HEK293 (cell line): ENCODE results near the gene C11orf98.

Source experiments
- ATF2 ChIP-seq: fragments of 450-650 bp; formaldehyde crosslinking; IDR thresholded peaks from 2 replicates; pipeline ENCODE4 v1.5.1; 2016; ENCODE audit warnings: missing biosample characterization, missing genetic modification characterization, low read depth
- GLIS2 ChIP-seq: fragments of 450-650 bp; formaldehyde crosslinking; IDR thresholded peaks from 2 replicates; pipeline ENCODE4 v1.5.1; 2016; ENCODE audit warnings: missing biosample characterization, missing genetic modification characterization
- KLF16 ChIP-seq: fragments of 450-650 bp; formaldehyde crosslinking; IDR thresholded peaks from 2 replicates; pipeline ENCODE4 v1.5.1; 2017; ENCODE audit warnings: missing biosample characterization, missing genetic modification characterization
- KLF9 ChIP-seq: fragments of 450-650 bp; formaldehyde crosslinking; IDR thresholded peaks from 2 replicates; pipeline ENCODE4 v1.5.1; 2016; ENCODE audit warnings: missing biosample characterization, missing genetic modification characterization, low read depth
- MYNN ChIP-seq: fragments of 450-650 bp; formaldehyde crosslinking; IDR thresholded peaks from 2 replicates; pipeline ENCODE4 v1.5.1; 2016; ENCODE audit warnings: missing biosample characterization, missing genetic modification characterization, borderline replicate concordance
- SP2 ChIP-seq: fragments of 450-650 bp; formaldehyde crosslinking; IDR thresholded peaks from 2 replicates; pipeline ENCODE4 v1.5.1; 2016; ENCODE audit warnings: missing biosample characterization, missing genetic modification characterization
- ZNF114 ChIP-seq: fragments of 450-650 bp; formaldehyde crosslinking; IDR thresholded peaks from 2 replicates; pipeline ENCODE4 v1.5.0; 2017; ENCODE audit warnings: missing biosample characterization, missing genetic modification characterization
- ZNF146 ChIP-seq: fragments of 450-650 bp; formaldehyde crosslinking; IDR thresholded peaks from 2 replicates; pipeline ENCODE4 v1.5.1; 2016; ENCODE audit warnings: missing biosample characterization, missing genetic modification characterization
- ZNF274 ChIP-seq, 2 experiments: fragments of 200-500 bp in 1 of 2; fragments of 450-650 bp in 1 of 2; sonication (Bioruptor generic) in 1 of 2; formaldehyde crosslinking in 1 of 2; IDR thresholded peaks; 2 replicates each; pipeline versions ENCODE4 v1.5.1 to v1.6.1; 2014 to 2016; ENCODE audit warnings: borderline replicate concordance in 1 of 2, inconsistent platforms in 1 of 2, low read length in 1 of 2, missing biosample characterization in 1 of 2, missing genetic modification characterization in 1 of 2
- ZNF549 ChIP-seq: fragments of 450-650 bp; IDR thresholded peaks from 2 replicates; pipeline ENCODE4 v1.5.1; 2018; ENCODE audit warnings: missing biosample characterization, missing genetic modification characterization, mild to moderate bottlenecking, inconsistent platforms, moderate library complexity
- TF ChIP-seq, protein P1 (sequence below): fragments of 450-650 bp; formaldehyde crosslinking; IDR thresholded peaks from 2 replicates; pipeline ENCODE4 v1.5.1; 2016; ENCODE audit warnings: missing biosample characterization, missing genetic modification characterization
- TF ChIP-seq, protein P2 (sequence below): fragments of 450-650 bp; formaldehyde crosslinking; IDR thresholded peaks from 2 replicates; pipeline ENCODE4 v1.5.1; 2016; ENCODE audit warnings: missing biosample characterization, missing genetic modification characterization
- TF ChIP-seq, protein P3 (sequence below): fragments of 450-650 bp; formaldehyde crosslinking; IDR thresholded peaks from 2 replicates; pipeline ENCODE4 v1.5.1; 2016; ENCODE audit warnings: missing biosample characterization, missing genetic modification characterization

GRCh38 chr11:62705413-62705812 lies 40.4 kb upstream of the C11orf98 start:
- TF ChIP-seq MYNN (no peak), GLIS2 (tag by site-specific recombination) (no peak), KLF16 (tag by site-specific recombination) (no peak), KLF9 (no peak), ZNF274 (IDR thresholded peaks at IDR 0.05; ENCODE audit: low read length) (no peak), ZNF274 (tag by site-specific recombination; IDR thresholded peaks at IDR 0.05; ENCODE audit: borderline replicate concordance) (no peak), ZNF549 (tag by site-specific recombination) (no peak), ZNF114 (tag by site-specific recombination) (no peak), ATF2 (no peak), SP2 (tag by site-specific recombination) (no peak), ZNF146 (no peak)
- TF ChIP-seq, protein P1, sequence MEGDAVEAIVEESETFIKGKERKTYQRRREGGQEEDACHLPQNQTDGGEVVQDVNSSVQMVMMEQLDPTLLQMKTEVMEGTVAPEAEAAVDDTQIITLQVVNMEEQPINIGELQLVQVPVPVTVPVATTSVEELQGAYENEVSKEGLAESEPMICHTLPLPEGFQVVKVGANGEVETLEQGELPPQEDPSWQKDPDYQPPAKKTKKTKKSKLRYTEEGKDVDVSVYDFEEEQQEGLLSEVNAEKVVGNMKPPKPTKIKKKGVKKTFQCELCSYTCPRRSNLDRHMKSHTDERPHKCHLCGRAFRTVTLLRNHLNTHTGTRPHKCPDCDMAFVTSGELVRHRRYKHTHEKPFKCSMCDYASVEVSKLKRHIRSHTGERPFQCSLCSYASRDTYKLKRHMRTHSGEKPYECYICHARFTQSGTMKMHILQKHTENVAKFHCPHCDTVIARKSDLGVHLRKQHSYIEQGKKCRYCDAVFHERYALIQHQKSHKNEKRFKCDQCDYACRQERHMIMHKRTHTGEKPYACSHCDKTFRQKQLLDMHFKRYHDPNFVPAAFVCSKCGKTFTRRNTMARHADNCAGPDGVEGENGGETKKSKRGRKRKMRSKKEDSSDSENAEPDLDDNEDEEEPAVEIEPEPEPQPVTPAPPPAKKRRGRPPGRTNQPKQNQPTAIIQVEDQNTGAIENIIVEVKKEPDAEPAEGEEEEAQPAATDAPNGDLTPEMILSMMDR (tag by site-specific recombination) = no peak
- TF ChIP-seq, protein P2, sequence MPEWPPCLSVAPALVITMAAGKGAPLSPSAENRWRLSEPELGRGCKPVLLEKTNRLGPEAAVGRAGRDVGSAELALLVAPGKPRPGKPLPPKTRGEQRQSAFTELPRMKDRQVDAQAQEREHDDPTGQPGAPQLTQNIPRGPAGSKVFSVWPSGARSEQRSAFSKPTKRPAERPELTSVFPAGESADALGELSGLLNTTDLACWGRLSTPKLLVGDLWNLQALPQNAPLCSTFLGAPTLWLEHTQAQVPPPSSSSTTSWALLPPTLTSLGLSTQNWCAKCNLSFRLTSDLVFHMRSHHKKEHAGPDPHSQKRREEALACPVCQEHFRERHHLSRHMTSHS (tag by site-specific recombination) = no peak
- TF ChIP-seq, protein P3, sequence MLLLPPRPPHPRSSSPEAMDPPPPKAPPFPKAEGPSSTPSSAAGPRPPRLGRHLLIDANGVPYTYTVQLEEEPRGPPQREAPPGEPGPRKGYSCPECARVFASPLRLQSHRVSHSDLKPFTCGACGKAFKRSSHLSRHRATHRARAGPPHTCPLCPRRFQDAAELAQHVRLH (tag by site-specific recombination) = no peak
